H9 (cell line): ENCODE measurements around the gene GPC6. TPM values are rescaled to one million over a fixed set of nuclear protein-coding genes. Genes with fewer than 3 reads are reported as not detected.

ENCODE experiments used
- DNase-seq: peaks from one replicate; pipeline ENCODE4 v3.0.0-alpha.2; 2017
- H2AFZ ChIP-seq: one replicate; pipeline ENCODE4 v1.6.1; 2013; ENCODE audit warnings: mild to moderate bottlenecking, low read length, control low read depth, moderate library complexity
- H2AK5ac ChIP-seq: 2 replicates; pipeline ENCODE4 v1.6.1; 2013; ENCODE audit warnings: low read length, control low read depth, mixed read lengths; ENCODE audit not compliant: insufficient read length
- H2BK120ac ChIP-seq: one replicate; pipeline ENCODE4 v1.6.1; 2013; ENCODE audit warnings: low read depth, mild to moderate bottlenecking, low read length, control low read depth, inconsistent platforms; ENCODE audit not compliant: poor library complexity, severe bottlenecking
- H2BK12ac ChIP-seq: 2 replicates; pipeline ENCODE4 v1.6.1; 2013; ENCODE audit warnings: low read length, control low read depth, mixed read lengths, low read depth; ENCODE audit not compliant: insufficient read length
- H2BK15ac ChIP-seq: 2 replicates; pipeline ENCODE4 v1.6.1; 2013; ENCODE audit warnings: low read depth, low read length, control low read depth
- H2BK20ac ChIP-seq: one replicate; pipeline ENCODE4 v1.6.1; 2013; ENCODE audit warnings: low read depth, mild to moderate bottlenecking, low read length, control low read depth, inconsistent platforms; ENCODE audit not compliant: poor library complexity, severe bottlenecking
- H2BK5ac ChIP-seq: 2 replicates; pipeline ENCODE4 v1.6.1; 2013; ENCODE audit warnings: low read length, control low read depth, mixed read lengths; ENCODE audit not compliant: insufficient read length
- H3K14ac ChIP-seq: 2 replicates; pipeline ENCODE4 v1.6.1; 2013; ENCODE audit warnings: low read length, control low read depth; ENCODE audit not compliant: insufficient read depth
- H3K18ac ChIP-seq: 2 replicates; pipeline ENCODE4 v1.6.1; 2013; ENCODE audit warnings: low read depth, mild to moderate bottlenecking, mixed read lengths, low read length, control low read depth; ENCODE audit not compliant: insufficient read length
- H3K23ac ChIP-seq: 2 replicates; pipeline ENCODE4 v1.6.1; 2013; ENCODE audit warnings: low read length, control low read depth, mixed read lengths, low read depth; ENCODE audit not compliant: insufficient read length
- H3K23me2 ChIP-seq: 2 replicates; pipeline ENCODE4 v1.6.1; 2013; ENCODE audit warnings: low read depth, mild to moderate bottlenecking, mixed read lengths, low read length, control low read depth; ENCODE audit not compliant: insufficient read length, poor library complexity, severe bottlenecking
- H3K27ac ChIP-seq: 2 replicates; pipeline ENCODE4 v1.5.1; 2013; ENCODE audit warnings: low read length, control low read depth, mixed read lengths, low read depth; ENCODE audit not compliant: insufficient read length
- H3K27me3 ChIP-seq: 2 replicates; pipeline ENCODE4 v1.6.1; 2013; ENCODE audit warnings: low read length, control low read depth, inconsistent platforms; ENCODE audit not compliant: insufficient read depth
- H3K4ac ChIP-seq: 2 replicates; pipeline ENCODE4 v1.6.1; 2013; ENCODE audit warnings: low read depth, mild to moderate bottlenecking, control low read depth, inconsistent platforms, low read length, moderate library complexity
- H3K4me1 ChIP-seq: 2 replicates; pipeline ENCODE4 v1.6.1; 2013; ENCODE audit warnings: low read length, control low read depth, inconsistent platforms; ENCODE audit not compliant: insufficient read depth
- H3K4me2 ChIP-seq: 2 replicates; pipeline ENCODE4 v1.6.1; 2013; ENCODE audit warnings: low read length, control low read depth, mixed read lengths; ENCODE audit not compliant: insufficient read length, insufficient read depth
- H3K56ac ChIP-seq: 2 replicates; pipeline ENCODE4 v1.6.1; 2013; ENCODE audit warnings: low read depth, mild to moderate bottlenecking, mixed read lengths, low read length, control low read depth; ENCODE audit not compliant: insufficient read length
- H3K79me1 ChIP-seq: 2 replicates; pipeline ENCODE4 v1.6.1; 2013; ENCODE audit warnings: low read depth, mild to moderate bottlenecking, moderate library complexity, low read length, control low read depth, inconsistent platforms; ENCODE audit not compliant: insufficient read depth, poor library complexity, severe bottlenecking
- H3K79me2 ChIP-seq: 2 replicates; pipeline ENCODE4 v1.6.1; 2013; ENCODE audit warnings: low read length, control low read depth, inconsistent platforms; ENCODE audit not compliant: insufficient read depth
- H3K9ac ChIP-seq: 2 replicates; pipeline ENCODE4 v1.6.1; 2013; ENCODE audit warnings: low read length, control low read depth, mixed read lengths; ENCODE audit not compliant: insufficient read length; ENCODE audit errors: extremely low read depth
- H3K9me3 ChIP-seq: one replicate; pipeline ENCODE4 v1.6.1; 2013; ENCODE audit warnings: low read depth, low read length, inconsistent platforms; ENCODE audit not compliant: control insufficient read depth
- H3T11ph ChIP-seq: one replicate; pipeline ENCODE4 v1.6.1; 2013; ENCODE audit warnings: mild to moderate bottlenecking, low read length, control low read depth, inconsistent platforms
- H4K20me1 ChIP-seq: one replicate; pipeline ENCODE4 v1.6.1; 2013; ENCODE audit not compliant: control insufficient read depth, insufficient read length, insufficient read depth
- H4K5ac ChIP-seq: 2 replicates; pipeline ENCODE4 v1.6.1; 2013; ENCODE audit warnings: low read depth, mild to moderate bottlenecking, mixed read lengths, low read length, control low read depth; ENCODE audit not compliant: insufficient read length
- H4K8ac ChIP-seq: replicated peaks from 2 replicates; pipeline ENCODE4 v1.6.1; 2013; ENCODE audit warnings: low read length, control low read depth, mixed read lengths, low read depth; ENCODE audit not compliant: insufficient read length
- H4K91ac ChIP-seq: 2 replicates; pipeline ENCODE4 v1.6.1; 2013; ENCODE audit warnings: low read depth, mild to moderate bottlenecking, moderate library complexity, mixed read lengths, low read length, control low read depth; ENCODE audit not compliant: insufficient read length
- H3K27ac Mint-ChIP-seq, 3 experiments: 2 replicates in 2 of 3; 3 replicates in 1 of 3; pipeline ENCODE4 v1.8.0; 2020 to 2021; ENCODE audit warnings: mixed read lengths in 3 of 3, mild to moderate bottlenecking in 1 of 3, moderate library complexity in 1 of 3
- H3K27me3 Mint-ChIP-seq: 2 replicates; pipeline ENCODE4 v1.8.0; 2021; ENCODE audit warnings: low read depth, mild to moderate bottlenecking, moderate library complexity, mixed read lengths
- H3K36me3 Mint-ChIP-seq, 3 experiments: 2 replicates in 2 of 3; 3 replicates in 1 of 3; pipeline ENCODE4 v1.8.0; 2020 to 2021; ENCODE audit warnings: low read depth in 3 of 3, mixed read lengths in 3 of 3; ENCODE audit not compliant: insufficient read depth in 1 of 3
- H3K4me1 Mint-ChIP-seq, 2 experiments: 2 replicates each; pipeline ENCODE4 v1.8.0; 2020; ENCODE audit warnings: mixed read lengths in 2 of 2
- H3K4me3 Mint-ChIP-seq, 2 experiments: 2 replicates in 1 of 2; 3 replicates in 1 of 2; pipeline ENCODE4 v1.8.0; 2020 to 2021; ENCODE audit warnings: mild to moderate bottlenecking in 2 of 2, mixed read lengths in 2 of 2, moderate library complexity in 1 of 2
- H3K9me3 Mint-ChIP-seq, 2 experiments: 2 replicates in 1 of 2; 3 replicates in 1 of 2; pipeline ENCODE4 v1.8.0; 2020; ENCODE audit warnings: mild to moderate bottlenecking in 2 of 2, mixed read lengths in 2 of 2, moderate library complexity in 1 of 2
- total RNA-seq: library from RNA; stranded (reverse); gene quantifications from 2 replicates; pipeline ENCODE4 v1.2.1, GENCODE V29; 2021
- TF ChIP-seq, protein P1 (sequence below): fragments of 200-600 bp; sonication (generic); conservative IDR thresholded peaks from 3 replicates; pipeline ENCODE4 v1.8.0; 2021; ENCODE audit warnings: antibody characterized with exemption, mild to moderate bottlenecking

The GPC6 gene
- total RNA-seq, 1 experiment from 2014 or later, result 15.6 TPM

DNA sequence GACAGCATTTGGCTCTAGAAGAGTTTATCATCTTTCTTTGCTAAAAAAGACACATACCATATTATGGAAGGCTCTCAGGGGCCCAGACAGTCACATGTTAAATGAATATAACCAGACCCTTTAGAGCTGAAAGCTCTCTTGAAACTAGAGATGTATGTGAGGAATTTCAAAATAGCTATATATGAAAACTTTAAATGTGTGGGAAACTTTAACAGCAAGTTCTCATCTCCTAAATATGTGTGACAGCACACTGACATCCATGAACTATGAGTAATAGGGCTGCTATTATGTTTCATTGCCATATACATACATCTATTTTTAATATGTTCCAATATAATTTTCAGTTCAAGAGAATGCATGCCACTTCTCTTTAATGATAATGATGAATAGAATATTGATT is 509.5 kb downstream of the GPC6 start:
- Mint-ChIP-seq H3K27ac (no peak overlapping the region), H3K36me3 (no peaks in the 10 kb centered on the region), H3K9me3 (no peaks in the 10 kb centered on the region), H3K4me3 (no peak overlapping the region), H3K4me1 (peaks cover 6 to 7% of the 10 kb centered on the region in 2 experiments; a peak in 2 of 4 replicates), H3K27me3 (no peaks in the 10 kb centered on the region)
- H3K27me3 ChIP-seq, result no peaks in the 10 kb centered on the region
- no peak overlapping the region for H2BK5ac ChIP-seq
- H3K79me1 ChIP-seq, result no peaks in the 10 kb centered on the region
- H3K27ac ChIP-seq, result no peak overlapping the region
- no peak overlapping the region for H3K4ac ChIP-seq
- H3K9ac ChIP-seq, result no peak overlapping the region
- H4K8ac ChIP-seq, result no peak overlapping the region
- H2BK120ac ChIP-seq, result no peak overlapping the region
- no peak overlapping the region for H3T11ph ChIP-seq
- no peak overlapping the region for H3K18ac ChIP-seq
- no peak overlapping the region for H2AFZ ChIP-seq
- no peak for DNase-seq
- H3K23me2 ChIP-seq, result no peaks in the 10 kb centered on the region
- TF ChIP-seq, protein P1, sequence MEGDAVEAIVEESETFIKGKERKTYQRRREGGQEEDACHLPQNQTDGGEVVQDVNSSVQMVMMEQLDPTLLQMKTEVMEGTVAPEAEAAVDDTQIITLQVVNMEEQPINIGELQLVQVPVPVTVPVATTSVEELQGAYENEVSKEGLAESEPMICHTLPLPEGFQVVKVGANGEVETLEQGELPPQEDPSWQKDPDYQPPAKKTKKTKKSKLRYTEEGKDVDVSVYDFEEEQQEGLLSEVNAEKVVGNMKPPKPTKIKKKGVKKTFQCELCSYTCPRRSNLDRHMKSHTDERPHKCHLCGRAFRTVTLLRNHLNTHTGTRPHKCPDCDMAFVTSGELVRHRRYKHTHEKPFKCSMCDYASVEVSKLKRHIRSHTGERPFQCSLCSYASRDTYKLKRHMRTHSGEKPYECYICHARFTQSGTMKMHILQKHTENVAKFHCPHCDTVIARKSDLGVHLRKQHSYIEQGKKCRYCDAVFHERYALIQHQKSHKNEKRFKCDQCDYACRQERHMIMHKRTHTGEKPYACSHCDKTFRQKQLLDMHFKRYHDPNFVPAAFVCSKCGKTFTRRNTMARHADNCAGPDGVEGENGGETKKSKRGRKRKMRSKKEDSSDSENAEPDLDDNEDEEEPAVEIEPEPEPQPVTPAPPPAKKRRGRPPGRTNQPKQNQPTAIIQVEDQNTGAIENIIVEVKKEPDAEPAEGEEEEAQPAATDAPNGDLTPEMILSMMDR, result no peak
- H2AK5ac ChIP-seq, result no peak overlapping the region
- H3K23ac ChIP-seq, result no peak overlapping the region
- no peak overlapping the region for H3K4me2 ChIP-seq
- no peaks in the 10 kb centered on the region for H3K9me3 ChIP-seq
- no peaks in the 10 kb centered on the region for H3K79me2 ChIP-seq
- H4K20me1 ChIP-seq, result no peaks in the 10 kb centered on the region
- no peak overlapping the region for H2BK20ac ChIP-seq
- H2BK15ac ChIP-seq, result no peak overlapping the region
- H4K5ac ChIP-seq, result no peak overlapping the region
- H3K4me1 ChIP-seq, result no peaks in the 10 kb centered on the region
- no peak overlapping the region for H4K91ac ChIP-seq
- H3K14ac ChIP-seq, result no peak overlapping the region
- no peak overlapping the region for H2BK12ac ChIP-seq
- no peak overlapping the region for H3K56ac ChIP-seq
